Epidermal melanocyte (primary cell): ENCODE results near the gene SERPINA1.
"Not testable (repeated sequence)": the region's sequence is repeated elsewhere in the genome, so short reads cannot be mapped to it uniquely, and the experiment has no call there.

Source experiments
- DNase-seq: peaks from one replicate; pipeline ENCODE4 v3.0.0; 2011; ENCODE audit warnings: low spot score; ENCODE audit not compliant: insufficient read length

SERPINA1 gene

DNA sequence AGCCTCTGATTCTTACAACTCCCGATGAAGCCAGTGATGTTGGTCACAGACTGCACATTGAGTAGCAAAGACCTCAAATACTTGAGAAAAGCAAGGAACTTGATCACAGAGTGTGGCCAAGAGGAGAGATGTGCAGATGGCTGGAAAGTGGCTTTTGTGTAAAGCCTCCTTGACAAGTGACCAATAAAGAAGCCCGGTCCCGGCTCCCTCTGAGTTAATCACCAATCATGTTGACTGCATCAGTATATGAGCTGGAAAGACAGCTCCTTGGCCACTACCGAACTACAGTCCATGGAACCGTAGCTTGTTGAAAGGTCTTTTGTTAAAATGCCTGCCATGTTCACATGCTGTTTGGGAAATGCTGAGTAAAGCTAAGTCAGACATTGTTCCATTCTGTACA, 41.6 kb downstream of the SERPINA1 start:
- no peak for DNase-seq

DNA sequence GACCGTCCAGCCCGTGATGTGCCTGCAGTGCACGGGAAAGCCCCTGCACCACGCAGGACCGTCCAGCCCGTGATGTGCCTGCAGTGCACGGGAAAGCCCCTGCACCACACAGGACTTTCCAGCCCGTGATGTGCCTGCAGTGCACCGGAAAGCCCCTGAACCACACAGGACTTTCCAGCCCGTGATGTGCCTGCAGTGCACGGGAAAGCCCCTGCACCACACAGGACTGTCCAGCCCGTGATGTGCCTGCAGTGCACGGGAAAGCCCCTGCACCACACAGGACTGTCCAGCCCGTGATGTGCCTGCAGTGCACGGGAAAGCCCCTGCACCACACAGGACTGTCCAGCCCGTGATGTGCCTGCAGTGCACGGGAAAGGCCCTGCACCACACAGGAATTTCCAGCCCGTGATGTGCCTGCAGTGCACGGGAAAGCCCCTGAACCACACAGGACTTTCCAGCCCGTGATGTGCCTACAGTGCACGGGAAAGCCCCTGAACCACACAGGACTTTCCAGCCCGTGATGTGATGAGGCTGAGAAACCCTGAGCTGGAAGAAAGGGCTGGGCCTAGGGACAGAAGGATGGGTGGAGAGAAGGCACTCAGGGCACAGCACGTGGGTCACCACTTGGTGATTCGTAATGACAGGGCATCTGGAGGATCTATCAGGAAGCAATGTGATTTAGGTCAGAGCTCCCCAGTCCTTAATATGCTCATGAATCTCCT, 42.2 kb downstream of the SERPINA1 start:
- not testable (repeated sequence) for DNase-seq

DNA sequence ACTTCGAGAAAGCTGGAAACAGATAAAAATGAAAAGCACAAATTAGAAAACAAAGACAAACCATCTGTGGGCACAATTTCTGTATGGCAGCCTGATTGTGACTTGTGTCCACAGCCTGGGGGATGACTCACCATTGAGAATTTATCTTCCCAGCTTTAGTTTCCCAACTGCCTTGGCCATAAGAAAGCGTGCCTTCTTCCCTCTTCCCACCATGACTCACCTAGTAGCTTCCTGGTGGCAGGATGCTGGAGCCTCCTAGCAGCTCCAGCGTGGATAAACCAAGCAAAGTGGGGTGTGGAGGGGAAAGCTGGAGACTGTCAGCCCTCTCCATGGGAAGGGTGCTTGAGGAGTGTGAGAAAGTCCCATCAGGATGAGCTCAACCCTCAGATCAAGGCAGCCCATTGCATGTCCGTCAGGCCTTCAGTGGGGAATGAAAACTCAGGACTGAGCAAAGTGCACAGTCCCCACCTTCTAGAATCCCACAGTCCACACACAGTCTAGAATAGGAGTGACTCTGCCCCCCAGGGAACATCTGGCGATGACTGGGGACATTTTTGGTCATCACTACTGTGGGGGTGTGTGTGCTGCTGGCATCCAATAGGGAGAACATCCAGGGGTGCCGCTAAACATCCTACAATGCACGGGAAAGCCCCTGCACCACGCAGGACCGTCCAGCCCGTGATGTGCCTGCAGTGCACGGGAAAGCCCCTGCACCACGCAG, 42.9 kb downstream of the SERPINA1 start:
- DNase-seq = no peak

DNA sequence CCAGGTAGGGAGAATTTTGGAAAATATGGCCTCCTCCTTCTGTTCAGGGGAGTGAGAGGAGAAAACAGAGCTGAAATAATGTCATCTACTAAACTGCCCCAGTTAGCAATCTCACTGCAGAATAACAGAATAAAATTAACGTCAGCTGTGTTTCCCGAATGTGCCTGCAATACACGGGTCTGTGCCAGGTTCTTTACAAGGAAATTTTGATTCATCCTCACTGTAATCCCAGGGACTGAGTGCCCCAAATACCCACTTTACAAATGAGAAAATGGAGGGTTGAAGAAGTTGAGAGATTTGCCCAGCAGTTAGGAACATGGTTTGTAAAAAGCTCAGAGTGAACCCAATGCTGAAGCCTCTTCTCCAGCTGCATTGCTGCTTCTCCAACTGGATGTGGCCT, 44.0 kb downstream of the SERPINA1 start:
- no peak for DNase-seq

DNA sequence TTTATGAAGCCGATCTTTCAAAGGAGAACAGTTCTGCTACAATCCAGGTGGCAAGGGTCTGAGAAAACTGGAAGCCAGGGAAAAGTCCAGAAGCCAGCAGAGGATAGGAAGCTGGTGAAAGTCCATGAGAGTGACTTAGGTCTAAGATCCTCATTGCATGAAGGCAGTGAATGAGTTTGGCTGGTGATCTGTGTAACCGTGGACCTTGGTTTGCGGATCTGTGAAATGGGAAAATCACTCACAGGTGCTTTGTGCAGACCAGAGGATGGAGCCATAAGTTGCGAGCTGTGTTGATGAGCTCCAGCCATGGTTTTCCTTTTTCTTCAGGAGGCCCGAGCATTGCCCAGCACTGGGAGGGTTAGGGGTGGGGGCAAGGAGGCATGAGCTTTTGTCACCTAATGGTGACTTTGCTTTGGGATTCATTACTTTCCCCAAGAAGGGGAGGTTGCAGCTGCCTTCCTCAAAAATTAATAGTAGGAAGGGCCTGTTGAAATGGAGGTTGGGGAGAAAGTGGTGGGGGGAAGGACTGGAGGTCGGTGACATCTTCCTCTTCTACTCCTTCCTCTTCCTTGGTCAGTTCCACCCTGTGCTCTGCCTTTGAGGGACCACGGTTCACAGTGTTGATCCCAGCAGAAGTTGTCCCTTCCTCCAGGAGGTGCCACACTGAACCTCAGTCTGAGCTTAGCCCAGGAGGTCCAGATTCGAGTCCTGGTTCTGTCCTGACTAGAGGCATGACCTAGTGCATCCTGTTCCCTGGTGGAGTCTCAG, 45.0 kb downstream of the SERPINA1 start:
- DNase-seq = no peak

DNA sequence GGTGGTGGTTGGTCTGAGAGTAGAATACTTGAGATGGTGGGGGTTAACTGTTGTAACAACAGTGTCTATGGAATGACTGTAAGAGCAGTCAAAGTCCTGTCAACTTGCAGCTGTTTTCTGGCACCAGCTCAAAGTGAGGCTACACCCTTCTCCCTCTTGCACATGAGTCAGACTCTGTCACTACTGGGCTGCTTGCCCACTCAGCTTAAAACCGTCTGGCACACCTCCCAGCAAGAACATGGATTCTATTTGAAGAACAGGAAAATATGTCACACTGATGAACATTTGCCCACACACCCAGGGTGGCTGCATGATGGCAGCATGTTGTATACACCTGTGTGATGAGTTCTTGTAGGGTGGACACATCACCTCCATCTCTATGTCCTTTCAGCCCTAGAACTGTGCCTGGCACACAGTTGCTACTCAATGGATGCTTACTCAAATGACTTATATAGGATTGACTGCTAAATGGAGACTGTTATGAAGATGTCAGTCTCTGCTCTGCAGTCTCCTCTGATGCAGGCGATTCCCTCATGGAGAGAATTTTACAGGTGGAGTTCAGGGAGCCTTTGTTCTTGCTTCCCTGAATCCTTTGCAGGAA, 46.0 kb downstream of the SERPINA1 start:
- peak; percentile 74 for DNase-seq

DNA sequence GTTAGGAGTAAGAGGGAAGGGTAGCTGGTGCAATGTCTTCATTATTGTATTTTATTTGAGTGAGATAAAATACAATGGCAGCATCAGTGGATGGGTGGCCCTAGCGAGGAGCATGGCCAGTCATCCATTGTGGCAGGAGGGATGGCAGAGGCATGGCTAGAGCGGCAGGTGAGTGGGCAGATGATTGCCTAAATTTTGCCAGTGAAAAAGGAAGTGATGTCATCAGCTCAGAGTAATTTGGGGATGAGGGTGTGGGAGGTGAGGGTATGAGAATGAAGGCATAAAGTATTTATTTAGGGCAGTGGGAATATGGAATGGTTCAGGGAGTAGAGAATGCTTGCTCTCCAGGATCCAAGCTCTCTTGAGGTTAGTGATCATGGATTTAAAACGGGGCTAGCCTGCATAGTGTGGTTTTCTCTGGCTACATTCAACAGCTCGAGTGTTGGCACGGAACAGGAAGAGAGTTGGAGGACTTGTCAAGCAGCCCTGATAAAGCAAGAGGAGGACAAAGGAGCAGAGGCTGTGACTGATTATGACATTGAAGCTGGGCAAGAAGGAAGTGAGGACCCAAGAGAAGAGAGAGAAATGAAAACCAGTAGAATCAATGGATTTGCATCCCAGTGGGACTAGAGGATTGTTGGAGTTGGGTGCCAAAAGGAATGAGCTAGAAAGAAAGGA, 46.6 kb downstream of the SERPINA1 start:
- no peak for DNase-seq

DNA sequence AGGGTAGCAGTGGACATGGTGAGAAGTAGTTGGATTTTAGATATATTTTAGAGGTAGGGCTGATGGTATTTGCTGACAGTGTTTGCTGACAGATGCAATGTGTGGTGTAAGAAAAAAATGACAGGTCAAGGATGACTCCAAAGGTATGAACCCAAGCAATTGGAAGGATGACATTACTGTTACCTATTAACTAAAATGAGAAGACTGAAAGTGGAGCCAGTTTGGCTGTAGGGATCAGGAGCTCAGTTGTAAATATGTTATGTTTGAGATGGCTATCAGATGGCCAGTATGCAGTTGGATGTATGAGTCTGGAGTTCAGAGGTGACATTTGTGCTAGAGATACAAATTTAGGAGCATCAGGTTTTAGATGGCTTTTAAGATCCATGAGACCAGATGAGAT, 47.9 kb downstream of the SERPINA1 start:
- no peak for DNase-seq

DNA sequence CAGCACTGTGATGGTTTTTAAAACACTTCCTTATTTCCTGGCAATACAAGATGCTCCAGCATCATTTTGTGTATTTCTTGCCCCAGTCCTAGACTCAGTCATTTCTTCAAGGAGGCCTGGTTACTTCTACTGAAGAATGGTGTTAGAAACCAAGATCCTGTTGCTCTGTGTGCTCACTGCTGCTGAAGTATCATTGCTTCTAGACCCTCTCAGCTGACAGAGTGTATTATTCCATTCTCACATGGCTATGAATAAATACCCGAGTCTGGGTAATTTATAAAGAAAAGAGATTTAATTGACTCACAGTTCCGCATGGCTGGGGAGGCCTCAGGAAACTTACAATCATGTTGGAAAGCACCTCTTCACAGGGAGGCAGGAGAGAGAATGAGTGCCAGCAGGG, 50.4 kb downstream of the SERPINA1 start:
- no peak for DNase-seq

DNA sequence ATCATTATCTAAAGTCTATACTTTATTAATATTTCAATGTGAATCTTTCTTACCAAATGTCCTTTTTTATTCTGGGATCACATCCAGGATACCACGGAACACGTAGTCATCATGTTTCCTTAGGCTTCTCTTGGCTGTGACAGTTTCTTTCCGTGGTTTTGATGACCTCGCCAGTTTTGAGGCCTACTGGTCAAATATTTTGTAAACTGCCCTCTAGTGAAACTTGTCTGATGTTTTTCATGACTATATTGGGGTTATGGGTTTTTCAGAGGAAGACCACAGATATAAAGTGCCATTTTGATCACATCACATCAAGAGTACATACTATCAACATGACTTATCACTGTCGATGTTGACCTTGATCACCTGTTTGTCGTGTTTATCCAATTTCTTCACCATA, 51.1 kb downstream of the SERPINA1 start:
- no peak for DNase-seq

DNA sequence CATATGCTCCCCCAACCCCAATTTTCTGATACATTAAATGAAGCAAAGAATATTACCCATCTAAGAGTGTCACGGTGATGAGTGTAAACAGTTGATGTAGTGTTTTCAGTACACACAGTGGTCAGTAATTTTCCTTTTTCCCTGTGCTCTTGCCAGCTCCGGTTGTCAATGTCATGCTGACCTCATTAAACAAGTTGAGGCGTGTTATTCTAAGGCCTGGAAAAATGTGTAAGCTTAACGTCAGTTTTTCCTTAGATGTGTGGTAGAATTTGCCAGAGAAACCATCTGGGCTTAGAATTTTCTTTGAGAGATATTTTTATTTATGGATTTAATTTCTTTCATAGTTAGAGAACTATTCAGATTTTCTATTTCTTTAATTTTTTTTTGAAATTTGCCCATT, 53.5 kb downstream of the SERPINA1 start:
- DNase-seq = no peak

DNA sequence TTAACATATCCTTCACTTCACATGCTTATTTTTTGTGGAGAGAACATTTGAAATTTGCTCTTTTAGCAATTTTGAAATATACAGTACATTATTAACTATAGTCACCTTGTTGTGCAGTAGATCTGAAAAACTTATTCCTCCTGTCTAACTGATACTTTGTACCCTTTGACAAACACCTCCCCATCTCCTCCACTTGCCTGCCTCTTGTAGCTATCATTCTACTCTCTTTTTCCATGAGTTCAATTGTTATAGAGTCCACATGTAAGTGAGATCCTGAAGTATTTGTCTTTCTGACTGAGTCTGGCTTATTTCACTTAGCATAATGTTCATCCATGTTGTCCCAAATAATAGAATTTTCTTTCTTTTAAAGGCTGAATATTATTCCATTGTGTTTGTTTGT, 55.8 kb downstream of the SERPINA1 start:
- no peak for DNase-seq

DNA sequence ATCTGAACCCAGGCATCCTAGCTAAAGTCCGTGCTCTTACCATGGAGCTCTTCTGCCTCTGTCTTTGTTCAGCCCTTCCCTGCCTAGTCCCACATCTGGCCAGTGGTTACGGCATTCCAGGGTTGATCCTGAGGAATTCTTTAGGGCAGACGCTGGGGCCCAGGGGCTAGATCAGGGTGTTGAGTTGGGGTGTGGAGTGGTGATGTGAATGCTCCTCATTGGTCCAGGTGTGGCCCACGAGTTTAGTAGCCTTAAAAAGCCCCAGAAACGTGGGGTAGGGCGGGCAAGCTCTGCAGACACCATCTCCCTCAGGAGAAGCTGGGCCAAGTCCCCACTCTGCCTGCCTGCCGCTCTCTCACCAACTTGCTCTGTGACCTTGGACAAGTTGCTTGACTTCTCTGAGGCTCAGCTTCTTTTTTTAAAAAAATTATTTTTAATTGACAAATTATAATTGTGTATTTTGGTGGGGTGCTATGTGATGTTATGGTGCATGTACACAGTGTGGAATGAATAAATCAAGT, 56.3 kb downstream of the SERPINA1 start:
- DNase-seq = no peak

DNA sequence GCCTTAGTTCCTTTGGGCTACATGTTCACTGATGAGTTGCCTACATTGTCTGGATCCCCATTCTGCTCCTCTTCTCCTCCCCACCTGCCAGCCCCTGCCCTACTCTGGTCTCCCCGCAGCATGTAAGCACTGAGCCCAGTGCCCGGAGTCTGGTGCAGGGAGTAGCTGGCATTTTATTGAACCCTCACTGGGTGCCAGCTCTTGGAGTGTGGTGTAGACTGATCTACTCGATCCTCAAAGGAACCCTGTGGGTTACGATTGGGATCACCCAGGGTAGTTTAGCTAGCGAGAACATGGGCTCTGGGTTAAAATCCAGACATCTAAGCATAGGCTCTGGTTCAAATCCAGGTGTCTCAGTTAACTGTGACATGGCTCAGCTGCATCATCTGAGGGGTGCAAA, 56.9 kb downstream of the SERPINA1 start:
- no peak for DNase-seq

DNA sequence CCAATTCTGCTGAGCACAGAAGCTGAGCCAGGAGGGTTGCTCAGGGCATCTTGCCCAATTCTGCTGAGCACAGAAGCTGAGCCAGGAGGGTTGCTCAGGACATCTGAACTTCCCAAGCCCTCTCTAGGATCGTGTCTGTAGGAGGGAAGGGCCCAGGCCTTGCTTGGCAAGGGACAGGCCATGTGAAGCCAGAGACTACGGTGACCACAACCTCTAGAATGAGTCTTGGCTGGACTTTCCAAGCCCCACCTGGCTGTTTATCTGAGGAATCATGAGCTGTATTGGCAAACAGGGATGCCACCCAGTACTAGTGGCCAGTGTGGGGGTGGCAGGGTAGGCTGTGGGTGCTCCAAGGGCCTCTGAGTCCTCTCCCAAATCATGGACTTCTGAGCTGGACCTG, 57.5 kb downstream of the SERPINA1 start:
- no peak for DNase-seq

DNA sequence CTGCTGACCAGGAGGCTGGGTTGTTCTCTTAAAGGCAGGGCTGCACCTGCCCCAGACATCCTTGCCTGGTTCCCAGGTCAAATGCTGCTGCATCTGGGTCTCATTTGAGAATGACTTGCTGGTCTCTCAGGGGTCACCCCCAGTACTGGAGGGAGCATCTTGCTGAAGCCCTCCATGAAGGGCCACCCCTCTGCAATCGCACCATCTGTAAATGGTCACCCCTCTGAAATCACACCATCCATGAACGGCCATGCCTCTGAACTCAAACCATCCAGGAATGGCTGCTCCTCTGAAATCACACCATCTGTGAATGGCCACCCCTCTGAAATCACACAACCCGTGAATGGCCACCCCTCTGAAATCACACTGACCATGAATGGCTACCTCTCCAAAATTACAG, 58.0 kb downstream of the SERPINA1 start:
- DNase-seq = no peak

DNA sequence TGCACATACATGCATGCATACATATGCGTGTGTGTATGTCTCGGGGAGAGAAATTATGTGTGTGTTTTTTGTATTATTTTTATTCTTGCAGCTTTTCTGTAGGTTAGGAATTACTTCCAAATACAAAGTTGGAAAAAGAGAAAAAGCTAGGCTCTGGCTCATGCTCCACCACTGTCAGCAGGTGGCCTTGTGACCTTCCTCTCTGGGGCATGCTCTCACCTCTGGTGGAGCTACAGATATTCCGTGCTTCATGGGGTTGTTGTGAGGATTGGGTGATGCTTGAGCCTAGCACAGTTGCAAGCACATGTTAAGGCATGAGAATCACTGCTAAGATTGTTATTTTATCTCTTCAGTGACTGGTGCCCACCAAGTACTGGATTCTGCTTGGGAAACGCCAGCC, 58.5 kb downstream of the SERPINA1 start:
- no peak for DNase-seq

DNA sequence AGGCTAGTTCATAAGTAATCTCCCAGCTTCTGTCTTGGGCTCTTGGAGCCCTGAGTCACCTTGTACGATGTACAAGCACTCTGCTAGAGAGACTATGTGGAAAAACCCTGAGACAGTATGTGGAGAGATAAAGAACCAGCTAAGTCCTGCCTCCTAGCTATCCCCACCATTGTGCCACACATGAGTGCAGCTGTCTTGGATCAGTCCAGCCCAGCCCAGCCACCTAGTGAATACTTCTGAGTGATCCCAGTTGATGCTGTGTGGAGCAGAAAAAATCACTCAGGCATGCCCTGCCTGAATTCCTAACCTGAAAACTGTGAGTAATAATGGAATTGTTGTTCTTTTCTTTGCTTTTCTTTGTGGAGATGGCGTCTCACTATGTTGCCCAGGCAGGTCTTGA, 60.2 kb downstream of the SERPINA1 start:
- DNase-seq = no peak
